ENCODE measurements around the gene ZCCHC14. TPM values are rescaled to one million over a fixed set of nuclear protein-coding genes. Genes with fewer than 3 reads are reported as not detected.
"Not testable (repeated sequence)": the region's sequence is repeated elsewhere in the genome, so short reads cannot be mapped to it uniquely, and the experiment has no call there.

Gene ZCCHC14
- total and polyA plus RNA-seq, 2 donors (not counting 1 experiment from before 2014, with no cell fraction given), result 0.70 to 4.4 TPM

DNA sequence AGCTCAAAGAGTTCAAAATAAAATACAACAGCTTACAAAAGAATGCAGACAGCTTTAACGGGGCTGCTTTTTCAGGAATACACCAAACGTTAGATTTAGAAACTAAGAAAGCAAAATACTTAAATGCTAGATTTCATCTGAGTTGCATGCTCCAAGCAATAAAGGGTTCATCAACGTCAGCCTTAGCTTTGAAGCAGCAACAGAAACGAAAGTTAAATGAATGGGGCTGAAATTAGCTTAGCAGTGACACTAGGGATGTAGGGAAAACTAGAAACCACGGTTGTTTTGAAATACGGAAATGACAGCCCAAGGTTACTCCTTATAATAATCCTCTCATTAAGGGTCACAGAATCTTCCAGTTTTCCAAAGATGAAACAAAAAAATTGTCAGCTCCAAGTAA lies 3.9 kb downstream of the ZCCHC14 start:
- H3K4me2 ChIP-seq (replicated peaks; ENCODE audit: low read depth, low read length, poor library complexity, severe bottlenecking); H3K27ac Mint-ChIP-seq; CTCF ChIA-PET; intact Hi-C loops (cut with micrococcal nuclease); ATAC-seq (ENCODE audit: low read depth); DNase-seq; H3K27ac ChIP-seq (ENCODE audit: low read length in 2 of 2); H3K4me3 Mint-ChIP-seq; H3K9ac ChIP-seq (ENCODE audit: low read length); H2AFZ ChIP-seq (ENCODE audit: insufficient read depth, low read depth, low read length, poor library complexity, severe bottlenecking); POLR2A ChIA-PET; H3K9me3 Mint-ChIP-seq (ENCODE audit: insufficient read depth); H3K4me3 ChIP-seq (ENCODE audit: control extremely low read depth in 1 of 5, extremely low read depth in 1 of 5, insufficient read depth in 1 of 5, low read depth in 2 of 5, low read length in 4 of 5); H3K79me2 ChIP-seq (ENCODE audit: control insufficient read depth, insufficient read depth, low read length); H3K36me3 ChIP-seq (replicated peaks in 1 of 2; ENCODE audit: control extremely low read depth in 1 of 2, control insufficient read depth in 1 of 2, extremely low read depth in 1 of 2, insufficient read depth in 2 of 2, low read length in 1 of 2): not testable (repeated sequence)
- Histone ChIP-seq H3K9me3 (ENCODE audit: control extremely low read depth in 1 of 3, control insufficient read depth in 2 of 3, insufficient read depth in 1 of 3, low read length in 2 of 3) (peaks cover 0 to 16% (median 0%) of the 10 kb centered on the region in 3 donors), H4K20me1 (ENCODE audit: control insufficient read depth, insufficient read depth, low read length, poor library complexity, severe bottlenecking) (peaks cover 13% of the 10 kb centered on the region), H3K4me1 (ENCODE audit: control insufficient read depth in 2 of 2, insufficient read depth in 2 of 2, low read length in 2 of 2) (peaks cover 11 to 16% of the 10 kb centered on the region in 2 donors), H3K27me3 (replicated peaks in 1 of 4; ENCODE audit: control extremely low read depth in 1 of 4, control insufficient read depth in 3 of 4, insufficient read depth in 4 of 4, low read length in 3 of 4) (peaks cover 0 to 33% (median 13%) of the 10 kb centered on the region in 4 experiments)
- Mint-ChIP-seq H3K27me3 (peaks cover 29% of the 10 kb centered on the region), H3K4me1 (peaks cover 23% of the 10 kb centered on the region)
- WGBS (ENCODE audit: insufficient coverage), result 80% methylated on average over 2 of the region's 6 CpGs

DNA sequence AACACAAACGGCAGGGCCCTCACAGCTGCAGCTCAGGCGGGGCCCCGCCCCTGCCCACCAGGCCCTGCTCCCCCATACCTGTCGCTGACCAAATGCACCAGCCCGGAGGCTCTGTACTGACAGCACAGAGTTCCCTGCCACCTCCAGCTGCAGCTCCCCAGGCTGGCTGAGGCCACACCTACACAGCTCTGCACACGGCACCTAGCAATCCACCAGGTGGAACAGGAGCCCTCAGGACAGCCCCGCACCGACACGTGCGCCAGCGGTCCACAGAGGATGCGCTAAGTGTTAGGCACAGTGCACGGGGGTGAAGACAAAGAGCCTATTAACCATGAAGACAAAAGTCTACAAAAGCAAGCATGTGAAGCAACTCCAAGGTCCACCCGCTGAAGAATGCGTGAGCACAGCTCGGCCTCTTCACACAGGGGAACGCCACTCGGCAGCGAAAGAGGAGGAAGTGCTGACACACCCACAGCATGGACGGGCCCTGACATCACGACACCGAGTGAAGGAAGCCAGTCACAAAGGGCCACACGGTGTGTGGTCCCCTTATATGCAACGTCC lies 5.4 kb downstream of the ZCCHC14 start:
- Histone ChIP-seq H2AFZ (ENCODE audit: insufficient read depth, low read depth, low read length, poor library complexity, severe bottlenecking) (no peak overlapping the region), H3K4me2 (replicated peaks; ENCODE audit: low read depth, low read length, poor library complexity, severe bottlenecking) (no peak overlapping the region), H3K36me3 (replicated peaks in 1 of 2; ENCODE audit: control extremely low read depth in 1 of 2, control insufficient read depth in 1 of 2, extremely low read depth in 1 of 2, insufficient read depth in 2 of 2, low read length in 1 of 2) (no peaks in the 10 kb centered on the region), H3K9me3 (ENCODE audit: control extremely low read depth in 1 of 3, control insufficient read depth in 2 of 3, insufficient read depth in 1 of 3, low read length in 2 of 3) (peaks cover 0 to 6% (median 0%) of the 10 kb centered on the region in 3 donors), H4K20me1 (ENCODE audit: control insufficient read depth, insufficient read depth, low read length, poor library complexity, severe bottlenecking) (peaks cover 13% of the 10 kb centered on the region), H3K27me3 (replicated peaks in 1 of 4; ENCODE audit: control extremely low read depth in 1 of 4, control insufficient read depth in 3 of 4, insufficient read depth in 4 of 4, low read length in 3 of 4) (peaks cover 0 to 23% (median 8%) of the 10 kb centered on the region in 4 experiments), H3K27ac (ENCODE audit: low read length in 2 of 2) (no peak overlapping the region), H3K9ac (ENCODE audit: low read length) (no peak overlapping the region), H3K4me1 (ENCODE audit: control insufficient read depth in 2 of 2, insufficient read depth in 2 of 2, low read length in 2 of 2) (peaks cover 3 to 8% of the 10 kb centered on the region in 2 donors), H3K4me3 (ENCODE audit: control extremely low read depth in 1 of 5, extremely low read depth in 1 of 5, insufficient read depth in 1 of 5, low read depth in 2 of 5, low read length in 4 of 5) (no peak overlapping the region), H3K79me2 (ENCODE audit: control insufficient read depth, insufficient read depth, low read length) (no peaks in the 10 kb centered on the region)
- Mint-ChIP-seq H3K4me1 (peaks cover 16% of the 10 kb centered on the region), H3K27me3 (peaks cover 25% of the 10 kb centered on the region), H3K9me3 (ENCODE audit: insufficient read depth) (no peaks in the 10 kb centered on the region), H3K4me3 (no peak overlapping the region), H3K27ac (no peak overlapping the region)
- POLR2A ChIA-PET, result no interaction called here
- 89% methylated on average over 20 of the region's 24 CpGs for WGBS (ENCODE audit: insufficient coverage)
- ATAC-seq (ENCODE audit: low read depth), result no peak
- TF ChIP-seq, protein P1, sequence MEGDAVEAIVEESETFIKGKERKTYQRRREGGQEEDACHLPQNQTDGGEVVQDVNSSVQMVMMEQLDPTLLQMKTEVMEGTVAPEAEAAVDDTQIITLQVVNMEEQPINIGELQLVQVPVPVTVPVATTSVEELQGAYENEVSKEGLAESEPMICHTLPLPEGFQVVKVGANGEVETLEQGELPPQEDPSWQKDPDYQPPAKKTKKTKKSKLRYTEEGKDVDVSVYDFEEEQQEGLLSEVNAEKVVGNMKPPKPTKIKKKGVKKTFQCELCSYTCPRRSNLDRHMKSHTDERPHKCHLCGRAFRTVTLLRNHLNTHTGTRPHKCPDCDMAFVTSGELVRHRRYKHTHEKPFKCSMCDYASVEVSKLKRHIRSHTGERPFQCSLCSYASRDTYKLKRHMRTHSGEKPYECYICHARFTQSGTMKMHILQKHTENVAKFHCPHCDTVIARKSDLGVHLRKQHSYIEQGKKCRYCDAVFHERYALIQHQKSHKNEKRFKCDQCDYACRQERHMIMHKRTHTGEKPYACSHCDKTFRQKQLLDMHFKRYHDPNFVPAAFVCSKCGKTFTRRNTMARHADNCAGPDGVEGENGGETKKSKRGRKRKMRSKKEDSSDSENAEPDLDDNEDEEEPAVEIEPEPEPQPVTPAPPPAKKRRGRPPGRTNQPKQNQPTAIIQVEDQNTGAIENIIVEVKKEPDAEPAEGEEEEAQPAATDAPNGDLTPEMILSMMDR (IDR thresholded peaks at IDR 0.05), result no peak
- no peak for TF ChIP-seq EZH2 (IDR thresholded peaks at IDR 0.05; ENCODE audit: borderline replicate concordance, insufficient read depth, low read depth, low read length, poor library complexity, severe bottlenecking)
- CTCF ChIA-PET, result no interaction called here
- intact Hi-C loops (cut with micrococcal nuclease), result no loop called here
- DNase-seq, result no peak

Measured in B cell (primary cell).